Esophagus squamous epithelium (tissue), 4 donors: Measurements from ENCODE around the gene ERBB3.
A peak's percentile ranks its signal among the peaks of the same experiment; 100 is the strongest.

Experiments
- CTCF ChIP-seq, 6 experiments: fragments of 450-650 bp in 4 of 6; fragments of 200-600 bp in 2 of 6; sonication (generic) in 2 of 6; IDR thresholded peaks; one replicate each; pipeline ENCODE4 v1.5.1; 2016 to 2019; ENCODE audit warnings: antibody characterized with exemption in 6 of 6, mild to moderate bottlenecking in 4 of 6, moderate library complexity in 4 of 6
- POLR2A ChIP-seq, 4 donors: fragments of 450-650 bp; IDR thresholded peaks; one replicate each; pipeline ENCODE4 v1.6.1; 2017; ENCODE audit warnings: antibody characterized with exemption in 4 of 4, mild to moderate bottlenecking in 4 of 4, moderate library complexity in 3 of 4

DNA sequence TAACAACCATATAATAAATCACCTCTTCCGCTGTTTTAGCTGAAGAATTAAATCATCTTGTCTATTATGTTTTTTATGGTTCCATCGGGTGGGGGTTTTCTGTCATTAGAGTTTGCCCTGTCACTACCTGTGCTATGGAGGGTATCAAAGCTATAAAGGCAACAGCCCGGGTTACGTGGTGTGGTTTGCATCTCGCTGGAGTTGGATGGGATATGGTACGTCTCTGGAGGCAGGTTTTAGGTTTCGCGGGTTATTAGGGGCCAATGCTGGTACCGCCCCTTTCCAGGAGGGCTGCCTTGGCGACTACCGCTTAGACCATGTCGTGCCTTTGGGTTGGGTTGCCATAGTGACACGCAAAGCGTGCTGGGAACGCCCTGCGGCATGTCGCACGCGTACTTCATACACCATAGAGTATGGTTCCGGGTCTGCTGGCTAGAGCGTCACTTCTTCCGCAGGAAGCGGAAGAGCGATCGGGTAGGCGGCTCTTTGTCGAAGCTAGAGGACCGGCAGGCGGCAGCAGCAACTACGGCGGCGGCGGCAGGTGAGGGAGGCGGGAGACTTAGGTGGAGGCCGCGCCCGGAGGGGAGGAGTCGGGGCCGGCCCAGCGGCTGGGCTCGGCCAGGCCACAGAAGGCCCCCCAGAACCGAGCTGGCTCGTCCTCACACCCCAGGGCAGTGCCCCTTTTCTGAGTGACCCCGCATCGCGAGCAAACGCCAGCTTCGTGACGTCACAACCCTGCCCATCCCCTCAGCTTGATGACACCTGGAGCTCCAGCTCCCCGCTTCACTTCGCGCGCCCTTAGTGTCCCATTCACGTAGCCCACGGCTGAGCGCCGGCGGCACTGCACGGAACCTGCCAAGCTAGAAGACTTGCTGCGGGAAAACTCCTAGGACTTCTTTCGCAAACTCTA lies 38.1 kb downstream of the ERBB3 start, which contains the start of gene ZC3H10:
- TF ChIP-seq CTCF (IDR thresholded peaks at IDR 0.05) (peak; percentile 27 to 78 (median 59)), POLR2A (IDR thresholded peaks at IDR 0.05) (peak in 3 of 4 donors; percentile 80 to 93 (median 85))
